Right lung (tissue), 5 donors: ENCODE measurements around the gene CNOT6. TPM values are rescaled to one million over a fixed set of nuclear protein-coding genes. Genes with fewer than 3 reads are reported as not detected.
A peak's percentile ranks its signal among the peaks of the same experiment; 100 is the strongest.
"Not testable (repeated sequence)": the region's sequence is repeated elsewhere in the genome, so short reads cannot be mapped to it uniquely, and the experiment has no call there.

Experiments used
- DNase-seq, 2 donors: peaks; one replicate each; pipeline ENCODE4 v3.0.0-alpha.2; 2013
- polyA plus RNA-seq, 5 donors: library from polyadenylated mRNA; unstranded; fragments of 120-200 nt; gene quantifications; one replicate each; pipeline versions ENCODE4 v1.2.1 to v1.2.3, GENCODE V29; 2013; ENCODE audit warnings: inconsistent platforms in 1 of 5, low replicate concordance in 1 of 5; ENCODE audit not compliant: insufficient read length in 5 of 5, insufficient read depth in 1 of 5

Gene CNOT6
- polyA plus RNA-seq, 5 donors, result 33.0 to 55.2 (median 51.3) TPM

- no peak for DNase-seq
Measured at GRCh38 chr5:180469866-180470265, 24.3 kb upstream of the CNOT6 start.

DNA sequence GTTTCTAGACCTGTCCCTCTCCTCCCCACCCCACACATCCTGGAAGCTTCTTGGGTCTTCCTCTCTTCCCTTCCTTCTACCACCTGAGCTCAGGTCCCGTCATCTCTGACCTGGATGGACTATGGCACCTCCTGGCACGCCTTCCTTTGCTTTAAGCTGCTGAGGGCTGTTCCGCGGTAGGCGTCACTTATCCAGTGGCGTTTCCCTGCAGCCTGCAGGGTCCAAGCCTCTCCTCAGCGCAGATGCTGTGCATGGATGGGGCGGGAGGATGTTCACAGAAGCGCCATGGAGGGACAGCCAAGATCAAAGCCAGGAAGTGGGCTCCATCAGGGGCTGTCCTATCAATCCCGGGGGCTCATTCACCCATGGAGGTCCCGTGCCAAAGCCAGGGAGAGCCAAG lies 23.8 kb upstream of the CNOT6 start:
- DNase-seq, result no peak

GRCh38 chr5:180470966-180471582 lies 23.1 kb upstream of the CNOT6 start:
- DNase-seq, result peak; percentile 38 to 46

DNA sequence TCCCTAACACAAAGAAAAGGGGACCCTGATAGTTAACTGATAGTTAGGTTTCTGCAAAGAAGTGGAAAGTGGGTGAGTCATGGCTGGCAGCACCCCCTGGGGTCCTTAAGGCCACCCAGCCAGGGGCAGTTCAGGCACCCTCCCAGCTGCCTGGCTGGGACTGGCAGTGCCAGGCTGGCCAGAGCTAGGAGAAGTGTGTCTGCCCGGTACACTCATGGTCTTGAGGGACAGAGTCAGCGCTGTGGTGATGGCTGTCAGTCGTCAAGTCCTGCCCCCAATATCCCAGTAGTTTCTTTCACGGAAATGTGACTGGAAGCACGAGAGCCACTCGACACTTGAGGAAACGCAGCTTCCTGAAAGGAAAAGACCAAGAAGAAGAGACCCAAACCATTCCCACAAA lies 22.3 kb upstream of the CNOT6 start:
- DNase-seq, result no peak

GRCh38 chr5:180472269-180472668 lies 21.9 kb upstream of the CNOT6 start:
- DNase-seq, result no peak

DNA sequence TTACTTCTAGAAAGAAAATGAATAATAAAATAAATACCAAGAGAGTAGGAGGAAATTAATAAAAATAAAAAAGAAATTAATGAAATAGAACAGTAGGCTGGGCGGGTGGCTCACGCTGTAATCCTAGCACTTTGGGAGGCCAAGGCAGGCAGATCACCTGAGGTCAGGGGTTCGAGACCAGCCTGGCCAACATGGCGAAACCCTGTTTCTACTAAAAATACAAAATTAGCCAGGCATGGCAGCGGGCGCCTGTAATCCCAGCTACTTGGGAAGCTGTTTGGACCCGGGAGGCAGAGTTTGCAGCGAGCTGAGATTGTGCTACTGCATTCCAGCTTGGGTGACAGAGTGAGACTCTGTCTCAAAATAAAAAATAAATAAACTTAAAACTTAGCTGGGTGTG lies 20.8 kb upstream of the CNOT6 start:
- DNase-seq, result not testable (repeated sequence)

DNA sequence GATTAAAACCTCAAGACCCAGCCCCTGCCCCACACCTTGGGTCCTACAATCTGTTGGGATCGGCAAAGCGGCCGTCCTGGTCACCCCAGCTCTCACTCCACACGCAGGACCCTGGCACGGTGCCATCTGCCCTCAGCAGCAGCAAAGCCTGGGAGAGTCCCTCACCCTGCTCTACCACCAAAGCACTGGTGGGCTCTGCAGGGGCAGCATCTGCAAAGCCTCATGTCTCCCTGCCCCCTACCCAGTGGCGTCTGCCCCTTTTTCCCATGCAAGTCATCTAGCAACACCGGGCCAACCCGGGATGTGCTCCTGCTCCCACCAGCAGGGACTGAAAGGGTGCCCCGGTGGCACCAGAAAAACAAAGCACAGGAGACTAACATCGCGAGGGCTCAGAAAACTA lies 19.6 kb upstream of the CNOT6 start:
- no peak for DNase-seq

DNA sequence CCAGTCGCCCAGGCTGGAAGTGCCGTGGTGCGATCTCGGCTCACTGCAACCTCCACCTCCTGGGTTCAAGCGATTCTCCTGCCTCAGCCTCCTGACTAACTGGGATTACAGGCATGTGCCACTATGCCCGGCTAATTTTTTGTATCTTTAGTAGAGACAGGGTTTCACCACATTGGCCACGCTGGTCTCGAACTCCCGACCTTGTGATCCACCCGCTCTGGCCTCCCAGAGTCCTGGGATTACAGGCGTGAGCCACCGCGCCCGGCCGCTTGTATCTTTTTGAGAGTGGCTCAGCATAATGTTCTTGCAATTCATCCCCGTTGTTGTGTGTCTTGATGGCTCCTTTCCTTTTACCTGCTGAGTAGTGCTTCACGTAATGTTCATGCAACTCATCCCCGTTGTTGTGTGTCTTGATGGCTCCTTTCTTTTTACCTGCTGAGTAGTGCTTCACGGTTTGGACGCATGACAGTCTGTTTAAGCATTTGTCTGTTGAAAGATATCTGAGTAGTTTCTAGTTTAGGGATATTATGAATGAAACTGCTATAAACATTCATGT lies 18.1 kb upstream of the CNOT6 start:
- DNase-seq, result not testable (repeated sequence)

DNA sequence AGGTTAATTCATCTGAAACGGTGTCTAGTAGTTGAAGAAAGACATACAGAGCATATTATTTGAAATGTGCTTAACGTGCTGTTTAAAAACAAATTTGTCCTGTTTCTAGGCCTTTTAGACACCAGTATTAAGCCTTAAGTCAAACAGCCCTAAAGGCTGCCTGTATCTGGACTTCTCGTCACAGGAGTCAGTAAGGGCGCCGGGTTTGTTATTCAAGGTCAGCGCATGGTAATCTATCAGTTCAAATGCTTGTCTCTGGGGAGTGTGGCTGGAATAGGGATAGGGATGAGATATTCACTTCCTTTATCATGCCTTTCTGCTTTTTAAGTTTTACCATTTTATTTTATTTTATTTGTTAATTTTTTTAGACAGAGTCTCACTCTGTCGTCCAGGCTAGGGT lies 9.4 kb upstream of the CNOT6 start:
- no peak for DNase-seq

- DNase-seq, result no peak
Measured at GRCh38 chr5:180486636-180487149, 7.5 kb upstream of the CNOT6 start.

DNA sequence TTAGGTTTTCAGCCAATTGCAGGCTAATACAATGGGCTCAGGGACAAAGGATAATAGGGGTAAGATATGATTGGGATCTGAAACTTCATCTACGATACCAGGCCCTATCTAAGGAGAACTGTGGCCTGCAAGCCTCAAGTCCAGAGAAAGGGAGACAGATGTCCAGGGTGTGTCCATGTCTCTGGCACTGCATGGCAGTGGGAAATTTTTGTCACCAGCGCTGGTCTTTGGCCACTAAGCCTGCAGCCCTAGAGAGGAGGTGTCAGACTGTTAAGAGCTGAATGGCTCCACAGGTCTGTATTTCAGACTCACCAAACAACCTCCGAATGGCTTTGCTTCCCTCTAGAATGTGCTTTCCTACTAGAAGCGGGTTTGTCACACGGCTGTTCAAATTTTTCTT lies 6.6 kb upstream of the CNOT6 start:
- DNase-seq, result no peak

DNA sequence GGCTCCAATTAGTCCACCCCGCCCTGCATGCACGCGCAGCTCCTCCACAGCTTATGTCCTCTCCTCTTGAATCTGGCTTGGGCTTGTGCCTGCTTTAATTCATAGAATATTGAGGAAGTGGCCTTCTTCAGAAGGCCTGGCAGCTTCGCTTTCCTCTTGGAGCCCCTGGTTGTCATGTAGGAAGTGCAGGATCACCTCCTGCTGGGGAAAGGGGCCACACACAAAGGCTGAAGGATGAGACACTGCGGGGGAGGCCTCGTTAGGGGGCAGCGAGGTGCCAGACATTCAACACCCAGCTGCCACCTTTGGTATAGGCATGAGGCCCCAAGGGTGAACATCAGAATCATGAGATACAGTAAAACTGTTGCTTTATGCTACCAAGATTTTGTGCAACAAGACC lies 2.7 kb upstream of the CNOT6 start:
- DNase-seq, result no peak

GRCh38 chr5:180492226-180492903 lies 1.8 kb upstream of the CNOT6 start:
- no peak for DNase-seq

GRCh38 chr5:180494510-180495181 lies 467 bp downstream of the CNOT6 start:
- DNase-seq, result peak; percentile 23 to 35

DNA sequence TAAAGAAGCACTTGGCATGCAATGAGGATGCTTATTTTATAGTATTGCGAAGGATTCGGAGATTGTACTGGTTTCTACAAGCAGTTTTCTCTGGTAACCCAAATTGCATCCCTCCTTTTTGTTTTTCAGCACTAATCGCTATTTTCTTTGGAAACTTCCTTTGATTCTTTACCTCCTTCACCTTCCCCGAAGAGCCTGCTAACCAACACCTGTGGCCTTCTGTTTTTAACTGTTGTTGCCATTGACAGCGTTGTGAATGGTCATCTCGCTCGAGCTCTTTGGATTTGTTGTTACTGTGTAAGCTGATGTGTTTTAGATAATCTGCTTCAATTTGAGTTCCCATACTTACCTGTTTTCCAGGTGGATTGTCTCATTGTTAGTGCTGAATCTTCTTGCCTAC lies 1.1 kb downstream of the CNOT6 start:
- no peak for DNase-seq

DNA sequence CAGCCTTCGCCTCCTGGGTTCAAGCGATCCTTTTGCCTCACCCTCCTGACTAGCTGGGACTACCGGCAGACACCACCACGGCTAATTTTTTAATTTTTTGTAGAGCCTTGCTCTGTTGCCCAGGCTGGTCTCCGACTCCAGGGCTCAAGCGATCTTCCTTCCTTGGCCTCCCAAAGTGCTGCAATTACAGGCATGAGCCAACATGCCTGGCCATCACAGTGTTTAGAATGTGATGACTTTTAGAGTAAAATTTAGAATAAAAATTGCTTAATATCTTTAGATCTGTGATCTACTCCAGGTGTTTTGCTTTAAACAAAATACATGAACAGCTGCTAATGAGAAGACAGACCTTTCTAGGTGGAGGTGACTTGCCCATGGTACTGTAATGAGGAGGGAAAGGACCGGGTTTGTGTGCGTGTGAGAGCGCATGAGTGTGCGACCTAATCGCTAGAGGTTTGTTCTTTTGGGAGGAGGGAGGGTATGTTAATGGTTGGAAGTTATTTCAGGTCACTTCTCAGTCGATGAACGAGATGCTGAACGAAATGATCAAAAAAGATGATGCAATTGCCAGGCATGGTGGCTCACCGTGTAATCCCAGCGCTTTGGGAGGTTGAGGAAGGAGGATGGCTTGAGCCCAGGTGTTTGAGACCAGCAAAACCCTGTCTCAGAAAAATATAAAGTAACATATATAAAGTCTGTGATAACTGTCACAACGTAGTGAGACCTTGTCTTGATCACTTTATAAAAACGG lies 2.0 kb downstream of the CNOT6 start:
- DNase-seq, result no peak

DNA sequence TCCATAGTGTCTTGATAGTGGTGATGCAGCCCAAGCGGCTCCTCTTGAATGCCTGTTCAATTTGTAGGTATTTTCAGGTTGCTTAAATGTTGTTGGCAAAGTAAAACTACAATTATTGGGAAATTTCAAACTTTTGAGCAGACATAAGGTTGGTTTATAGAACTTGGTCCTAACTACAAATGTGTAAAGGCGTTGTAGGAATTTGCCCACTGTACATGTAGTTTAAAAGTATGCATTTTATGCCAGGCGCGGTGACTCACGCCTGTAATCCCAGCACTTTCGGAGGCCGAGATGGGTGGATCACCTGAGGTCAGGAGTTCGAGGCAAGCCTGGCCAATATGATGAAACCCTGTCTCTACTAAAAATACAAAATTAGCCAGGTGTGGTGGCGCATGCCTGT lies 2.6 kb downstream of the CNOT6 start:
- DNase-seq, result not testable (repeated sequence)

DNA sequence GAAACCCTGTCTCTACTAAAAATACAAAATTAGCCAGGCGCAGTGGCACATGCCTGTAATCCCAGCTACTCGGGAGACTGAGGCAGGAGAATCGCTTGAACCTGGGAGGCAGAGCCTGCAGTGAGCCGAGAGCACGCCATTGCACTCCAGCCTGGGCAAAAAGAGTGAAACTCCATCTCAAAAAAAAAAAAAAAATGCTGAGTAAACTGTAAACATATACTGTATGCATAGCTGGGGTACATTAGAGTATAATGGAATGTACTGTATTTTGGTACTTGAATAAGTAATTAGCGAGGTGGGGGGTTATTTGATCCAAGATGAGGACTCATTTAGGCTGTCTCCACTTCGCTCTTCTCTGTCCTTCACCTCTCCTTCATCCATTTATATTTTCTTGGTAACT lies 3.7 kb downstream of the CNOT6 start:
- not testable (repeated sequence) for DNase-seq

- DNase-seq, result no peak
Measured at GRCh38 chr5:180498378-180498777, 4.2 kb downstream of the CNOT6 start.

DNA sequence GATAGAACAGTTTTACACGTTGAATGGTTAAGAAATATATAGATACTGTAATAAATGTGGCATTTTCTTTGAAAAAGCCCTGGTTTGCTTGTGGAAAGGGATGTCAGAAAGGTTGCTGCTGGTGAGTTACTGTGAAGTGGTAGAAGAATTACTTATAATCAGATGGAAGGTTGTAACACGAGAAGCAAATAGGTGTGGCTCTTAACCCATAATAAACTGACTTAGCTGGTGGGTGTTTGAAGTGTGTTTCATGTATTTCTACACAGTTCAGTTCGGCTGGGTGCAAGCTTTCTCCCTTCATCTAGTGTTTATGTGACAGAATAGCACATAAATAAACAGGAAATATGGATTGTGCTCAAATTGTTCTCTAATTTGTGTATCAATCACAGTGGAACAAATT lies 5.5 kb downstream of the CNOT6 start:
- DNase-seq, result no peak

DNA sequence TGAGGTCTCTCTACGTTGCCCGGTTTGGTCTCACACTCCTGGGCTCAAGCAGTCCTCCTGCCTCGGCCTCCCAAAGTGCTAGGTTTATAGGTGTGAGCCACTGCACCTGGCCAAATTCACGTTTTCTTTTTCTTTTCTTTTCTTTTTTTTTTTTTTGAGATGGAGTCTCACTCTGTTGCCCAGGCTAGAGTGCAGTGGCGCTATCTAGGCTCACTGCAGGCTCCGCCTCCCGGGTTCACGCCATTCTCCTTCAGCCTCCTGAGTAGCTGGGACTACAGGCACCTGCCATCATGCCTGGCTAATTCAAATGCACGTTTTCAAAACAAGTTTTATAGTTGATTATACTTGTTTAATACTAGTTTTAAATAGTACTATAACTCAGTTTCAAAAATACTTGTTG lies 6.1 kb downstream of the CNOT6 start:
- DNase-seq, result not testable (repeated sequence)

- no peak for DNase-seq
Measured at GRCh38 chr5:180507661-180508060, 13.5 kb downstream of the CNOT6 start.
